ENCODE data around the gene DLGAP1. TPM values are rescaled to one million over a fixed set of nuclear protein-coding genes. Genes with fewer than 3 reads are reported as not detected.

DLGAP1 gene
- total and polyA plus RNA-seq, 2 of the 4 experiments (the other 2 are of a cell fraction) = under 0.01 to 0.09 TPM

DNA sequence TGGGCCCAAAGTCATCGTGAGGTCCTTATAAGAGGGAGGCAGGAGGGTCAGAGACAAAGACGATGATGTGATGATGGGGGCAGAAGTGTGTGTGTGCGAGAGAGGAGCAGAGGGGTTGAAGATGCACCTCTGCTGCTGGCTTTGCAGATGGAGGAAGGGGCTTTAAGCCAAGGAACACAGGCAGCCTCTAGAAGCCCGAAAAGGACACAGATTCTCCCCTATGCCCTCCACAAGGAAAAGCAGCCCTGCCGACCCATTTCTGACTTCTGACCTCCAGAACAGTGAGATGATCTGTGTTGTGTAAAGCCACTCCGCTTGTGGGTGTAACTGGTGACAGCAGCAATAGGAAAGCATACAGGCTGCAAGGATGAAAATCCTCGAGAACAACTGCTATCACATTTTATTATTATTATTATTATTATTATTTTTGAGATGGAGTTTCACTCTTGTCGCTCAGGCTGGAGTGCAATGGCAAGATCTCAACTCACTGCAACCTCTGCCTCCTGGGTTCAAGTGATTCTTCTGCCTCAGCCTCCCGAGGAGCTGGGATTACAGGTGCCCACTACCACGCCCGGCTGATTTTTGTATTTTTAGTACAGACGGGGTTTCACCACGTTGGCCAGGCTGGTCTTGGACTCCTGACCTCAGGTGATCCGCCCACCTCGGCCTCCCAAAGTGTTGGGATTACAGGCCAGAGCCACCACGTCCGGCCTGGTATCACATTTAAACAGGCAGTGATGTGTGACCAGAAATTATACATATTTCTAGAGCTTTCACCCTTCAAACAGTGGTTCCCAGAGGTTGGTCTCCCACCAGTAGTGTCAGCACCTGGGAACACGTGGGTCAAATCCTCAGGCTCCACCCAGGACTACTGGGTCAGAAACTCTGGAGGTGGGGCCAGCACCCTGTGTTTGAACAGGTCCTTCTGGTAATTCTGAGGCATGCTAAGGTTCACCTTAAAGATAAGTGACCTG lies 834.7 kb downstream of the DLGAP1 start (continued):
- TF ChIP-seq RAD21 (IDR thresholded peaks at IDR 0.05; ENCODE audit: low read length) = no peak
- TF ChIP-seq CHD1 (IDR thresholded peaks at IDR 0.05; ENCODE audit: low read depth, low read length) = no peak

GRCh38 chr18:3619746-3620145 lies 835.4 kb downstream of the DLGAP1 start:
- Histone ChIP-seq H3K79me1 (ENCODE audit: low read depth in 1 of 2, low read length in 2 of 2) (peaks cover 0 to 11% of the 10 kb centered on the region in 2 experiments; a peak in 2 of 4 replicates), H3K4me2 (ENCODE audit: low read depth, low read length) (no peak overlapping the region), H2BK15ac (ENCODE audit: low read depth, low read length) (peak overlapping the region; percentile 59; the same call in 1 of the 3 replicates), H3K18ac (ENCODE audit: low read depth, low read length) (no peak overlapping the region), H2AK5ac (ENCODE audit: low read depth, low read length) (0 out of 2 replicates have a peak overlapping the region, but pooled peaks have one; percentile 57), H3K9me1 (ENCODE audit: insufficient read depth, low read length) (peaks cover 7% of the 10 kb centered on the region; the same call in 1 of the 2 replicates), H3K36me3 (ENCODE audit: control insufficient read depth, insufficient read depth, low read length) (no peaks in the 10 kb centered on the region), H3K4ac (ENCODE audit: low read depth, low read length) (peak overlapping the region; percentile 33; the same call in 1 of the 2 replicates), H3K9me3 (ENCODE audit: control insufficient read depth, insufficient read depth, low read length) (peaks cover 3% of the 10 kb centered on the region; the same call in 1 of the 2 replicates), H4K8ac (ENCODE audit: low read depth in 2 of 2, low read length in 2 of 2) (0 out of 4 replicates have a peak overlapping the region, but pooled peaks of 1 of the 2 experiments have one; percentile 3), H2BK120ac (ENCODE audit: low read depth, low read length) (peak overlapping the region; percentile 38; the same call in 1 of the 2 replicates), H4K5ac (ENCODE audit: low read depth, low read length) (no peak overlapping the region), H3K27ac (ENCODE audit: insufficient read depth, low read length) (no peak overlapping the region), H3K14ac (replicated peaks; ENCODE audit: low read depth, low read length) (peak overlapping the region; percentile 26; the same call in 1 of the 2 replicates), H2AFZ (replicated peaks; ENCODE audit: low read length, poor library complexity) (no peak overlapping the region), H3K4me1 (ENCODE audit: control insufficient read depth, insufficient read depth, low read length) (peaks cover 20% of the 10 kb centered on the region), H2AK9ac (replicated peaks; ENCODE audit: low read depth, low read length, poor library complexity) (no peak overlapping the region), H3K4me3 (ENCODE audit: insufficient read depth, low read depth, low read length) (no peak overlapping the region), H2BK5ac (ENCODE audit: low read depth, low read length, poor library complexity, severe bottlenecking) (no peak overlapping the region), H3K9ac (ENCODE audit: low read depth, low read length) (no peak overlapping the region), H4K20me1 (ENCODE audit: insufficient read depth, low read length) (no peaks in the 10 kb centered on the region), H3K56ac (ENCODE audit: extremely low read depth, insufficient read depth, low read length) (no peak overlapping the region), H3K23ac (ENCODE audit: low read depth, low read length) (no peak overlapping the region), H4K91ac (ENCODE audit: insufficient read depth, low read depth, low read length) (no peak overlapping the region; the same call in 1 of the 2 replicates), H2BK20ac (ENCODE audit: low read depth, low read length) (peak overlapping the region; percentile 42; the same call in 1 of the 2 replicates), H3K27me3 (ENCODE audit: control insufficient read depth, insufficient read depth, low read length) (no peaks in the 10 kb centered on the region)
- ChIA-PET CTCF (no interaction called here), POLR2A (ENCODE audit: unreplicated experiment) (no interaction called here)
- intact Hi-C loops (cut with micrococcal nuclease) (no loop called here), dilution Hi-C loops (cut with HindIII; ENCODE audit: low sequenced_read_pairs, unreplicated experiment) (no loop called here), in situ Hi-C loops (cut with MboI; ENCODE audit: low sequenced_read_pairs) (loop anchor here (25.0 kb wide), 1 partner anchor 632 kb away; no protein-coding TSS in a partner anchor)
- WGBS, 2 experiments (ENCODE audit: extremely low coverage in 2 of 2, insufficient read length in 1 of 2) = no CpG with 5 or more reads among the region's 4 CpGs
- ATAC-seq (ENCODE audit: low read depth) (no peak), DNase-seq (no peak)
- BruUV-seq (replicated peaks) = no TSS peak
- TF ChIP-seq RAD21 (IDR thresholded peaks at IDR 0.05; ENCODE audit: low read length) (no peak), MAZ (IDR thresholded peaks at IDR 0.05; ENCODE audit: borderline replicate concordance, low read depth, low read length) (no peak), SMC3 (IDR thresholded peaks at IDR 0.05; ENCODE audit: low read depth, low read length) (no peak), FOS (IDR thresholded peaks at IDR 0.05; ENCODE audit: low read depth, low read length) (no peak), RFX5 (IDR thresholded peaks at IDR 0.05; ENCODE audit: low read depth, low read length) (no peak), CHD1 (IDR thresholded peaks at IDR 0.05; ENCODE audit: low read depth, low read length) (no peak), NFE2L2 (IDR thresholded peaks at IDR 0.05; ENCODE audit: low read depth, low read length) (no peak), CEBPB (IDR thresholded peaks at IDR 0.05; ENCODE audit: low read depth, low read length) (no peak), MAFK (IDR thresholded peaks at IDR 0.05; ENCODE audit: low read depth, low read length) (no peak), POLR2A (IDR thresholded peaks at IDR 0.05; ENCODE audit: low read depth, low read length) (no peak), RCOR1 (IDR thresholded peaks at IDR 0.05; ENCODE audit: insufficient replicate concordance, low read length) (no peak), BHLHE40 (IDR thresholded peaks at IDR 0.05; ENCODE audit: low read depth, low read length) (no peak), USF2 (IDR thresholded peaks at IDR 0.05; ENCODE audit: low read depth, low read length) (no peak)
